Testis (tissue), 3 donors: Measurements from ENCODE around the gene CHST8. TPM values are rescaled to one million over a fixed set of nuclear protein-coding genes. Genes with fewer than 3 reads are reported as not detected.

Source experiments
- DNase-seq: peaks from one replicate; pipeline ENCODE4 v3.0.0-alpha.2; 2019
- H3K27ac ChIP-seq, 2 donors: fragments of 200-600 bp; sonication (generic); one replicate each; pipeline ENCODE4 v1.5.1; 2019
- H3K27me3 ChIP-seq: fragments of 200-600 bp; sonication (generic); one replicate; pipeline ENCODE4 v1.5.1; 2019
- H3K36me3 ChIP-seq: fragments of 200-600 bp; sonication (generic); one replicate; pipeline ENCODE4 v1.5.1; 2017; ENCODE audit warnings: low read depth; ENCODE audit errors: missing control alignments
- H3K4me1 ChIP-seq: fragments of 200-600 bp; sonication (generic); one replicate; pipeline ENCODE4 v1.5.1; 2019
- H3K4me3 ChIP-seq, 2 donors: fragments of 200-600 bp; sonication (generic); one replicate each; pipeline ENCODE4 v1.5.1; 2017 to 2019
- H3K9me3 ChIP-seq: fragments of 200-600 bp; sonication (generic); one replicate; pipeline ENCODE4 v1.5.1; 2017
- CTCF ChIP-seq, 3 experiments: fragments of 450-650 bp in 2 of 3; fragments of 200-600 bp in 1 of 3; sonication (generic) in 1 of 3; IDR thresholded peaks; one replicate each; pipeline ENCODE4 v1.5.1; 2016 to 2019; ENCODE audit warnings: antibody characterized with exemption in 3 of 3, mild to moderate bottlenecking in 2 of 3, moderate library complexity in 1 of 3
- POLR2A ChIP-seq: fragments of 450-650 bp; IDR thresholded peaks from one replicate; pipeline ENCODE4 v1.6.1; 2017; ENCODE audit warnings: antibody characterized with exemption, mild to moderate bottlenecking, moderate library complexity
- WGBS, 2 donors: methylation state at CpG; one replicate each; pipeline ENCODE4 v1.1.5; 2018; 5-methylcytosine and 5-hydroxymethylcytosine counted together
- intact Hi-C: fragments of 100-400 bp; cut with DNase I; formaldehyde crosslinking; loops from one replicate; pipeline ENCODE4 v1.15.1; 2023; ENCODE audit warnings: low total_unique reads
- polyA plus RNA-seq: library from polyadenylated mRNA; stranded (reverse); fragments of 350-450 nt; fragmentation: Illumina TruSeq; extraction: RNeasy Lipid Tissue Mini Kit (QIAGEN cat#74804); gene quantifications from one replicate; pipeline ENCODE4 v1.2.3, GENCODE V29; 2014; ENCODE audit warnings: low read depth, low replicate concordance; ENCODE audit not compliant: insufficient read depth
- total RNA-seq, 2 donors: library from RNA; depleted of rRNA; stranded (reverse); fragments of >200 nt; gene quantifications; one replicate each; pipeline ENCODE4 v1.2.3, GENCODE V29; 2016

CHST8 gene
- total and polyA plus RNA-seq, 3 donors from 2014 or later = 0.75 to 0.93 (median 0.79) TPM

GRCh38 chr19:33758541-33759013, 136.8 kb downstream of the CHST8 start:
- H3K4me3 ChIP-seq = no peak overlapping the region
- 69 to 71% methylated on average over 10 to 12 of the region's 12 CpGs for WGBS, 2 donors
- H3K4me1 ChIP-seq = no peaks in the 10 kb centered on the region
- TF ChIP-seq CTCF (IDR thresholded peaks at IDR 0.05) = no peak
- TF ChIP-seq POLR2A = no peak
- no peaks in the 10 kb centered on the region for H3K9me3 ChIP-seq
- H3K27ac ChIP-seq = no peak overlapping the region
- H3K27me3 ChIP-seq = no peaks in the 10 kb centered on the region
- DNase-seq = no peak
- intact Hi-C loops = no loop called here
- no peaks in the 10 kb centered on the region for H3K36me3 ChIP-seq

- intact Hi-C loops = no loop called here
- 72 to 91% methylated on average over 3 to 7 of the region's 7 CpGs for WGBS, 2 donors
Observed at GRCh38 chr19:33759356-33759755, 137.6 kb downstream of the CHST8 start.

GRCh38 chr19:33763633-33764371, 142.0 kb downstream of the CHST8 start:
- 74 to 85% methylated on average over 7 to 11 of the region's 11 CpGs for WGBS, 2 donors
- intact Hi-C loops = no loop called here
- Histone ChIP-seq H3K36me3 (no peaks in the 10 kb centered on the region), H3K4me3 (no peak overlapping the region), H3K4me1 (no peaks in the 10 kb centered on the region), H3K27ac (no peak overlapping the region), H3K27me3 (no peaks in the 10 kb centered on the region), H3K9me3 (no peaks in the 10 kb centered on the region)
- no peak for TF ChIP-seq POLR2A
- no peak for TF ChIP-seq CTCF (IDR thresholded peaks at IDR 0.05)
- DNase-seq = no peak

More at GRCh38 chr19:33759356-33759755, 137.6 kb downstream of the CHST8 start:
- no peaks in the 10 kb centered on the region for H3K27me3 ChIP-seq
- no peak overlapping the region for H3K27ac ChIP-seq
- H3K9me3 ChIP-seq = no peaks in the 10 kb centered on the region
- DNase-seq = no peak
- no peak overlapping the region for H3K4me3 ChIP-seq
- no peaks in the 10 kb centered on the region for H3K36me3 ChIP-seq
- TF ChIP-seq POLR2A = no peak
- TF ChIP-seq CTCF (IDR thresholded peaks at IDR 0.05) = no peak
- no peaks in the 10 kb centered on the region for H3K4me1 ChIP-seq

- Histone ChIP-seq H3K4me3 (no peak overlapping the region), H3K27me3 (no peaks in the 10 kb centered on the region), H3K27ac (no peak overlapping the region), H3K36me3 (no peaks in the 10 kb centered on the region), H3K4me1 (peaks cover 3% of the 10 kb centered on the region), H3K9me3 (no peaks in the 10 kb centered on the region)
- DNase-seq = no peak
- TF ChIP-seq CTCF (IDR thresholded peaks at IDR 0.05) = no peak
- TF ChIP-seq POLR2A = no peak
- 74 to 81% methylated on average over 9 to 12 of the region's 13 CpGs for WGBS, 2 donors
- intact Hi-C loops = no loop called here
Observed at GRCh38 chr19:33766623-33767022, 144.9 kb downstream of the CHST8 start.
